H9 (cell line): ENCODE results near the gene FCAR. TPM values are rescaled to one million over a fixed set of nuclear protein-coding genes. Genes with fewer than 3 reads are reported as not detected.

Source experiments
- total RNA-seq: library from RNA; stranded (reverse); gene quantifications from 2 replicates; pipeline ENCODE4 v1.2.1, GENCODE V29; 2021

Gene FCAR
- total RNA-seq, 1 experiment from 2014 or later: not detected

Other genes with a start within 250 kb of the FCAR start
- gene LILRB1, start 243.8 kb upstream of the FCAR start, total RNA-seq: not detected in 2 replicates
- not detected in 2 replicates for gene LILRB4, start 211.2 kb upstream of the FCAR start, total RNA-seq
- gene KIR3DL3, start 149.8 kb upstream of the FCAR start, total RNA-seq: not detected in 2 replicates
- not detected in 2 replicates for gene KIR2DL3, start 135.7 kb upstream of the FCAR start, total RNA-seq
- gene KIR2DL1, start 104.4 kb upstream of the FCAR start, total RNA-seq: not detected in 2 replicates
- not detected in 2 replicates for gene KIR2DL4, start 70.6 kb upstream of the FCAR start, total RNA-seq
- not detected in 2 replicates for gene KIR3DL1, start 57.8 kb upstream of the FCAR start, total RNA-seq
- gene KIR2DS4, start 41.6 kb upstream of the FCAR start, total RNA-seq: not detected in 2 replicates
- gene KIR3DL2, start 23.8 kb upstream of the FCAR start, total RNA-seq: not detected in 2 replicates
- gene NCR1, start 31.9 kb downstream of the FCAR start, total RNA-seq: 1.4 and 2.0 TPM in 2 replicates
- 1.1 TPM in 2 replicates for gene NLRP7, start 73.3 kb downstream of the FCAR start, total RNA-seq
- gene NLRP2, start 92.1 kb downstream of the FCAR start, total RNA-seq: 131 and 132 TPM in 2 replicates
- 0.15 and 0.53 TPM in 2 replicates for gene GP6, start 164.0 kb downstream of the FCAR start, total RNA-seq
- 21.1 and 21.5 TPM in 2 replicates for gene RDH13, start 188.9 kb downstream of the FCAR start, total RNA-seq
- 21.2 and 24.0 TPM in 2 replicates for gene EPS8L1, start 201.6 kb downstream of the FCAR start, total RNA-seq
- 79.9 and 87.7 TPM in 2 replicates for gene PPP1R12C, start 243.4 kb downstream of the FCAR start, total RNA-seq